ENCODE measurements around the gene EXD3.

- TF ChIP-seq CTCF (IDR thresholded peaks at IDR 0.05) = no peak
- TF ChIP-seq POLR2A (IDR thresholded peaks at IDR 0.05) = no peak
Observed at GRCh38 chr9:137417161-137418021, 5.6 kb downstream of the EXD3 start.

Measured in stomach (tissue), 4 donors.